GM18526 (cell line): ENCODE results near the gene DTX1.

Experiments
- POLR2A ChIP-seq: IDR thresholded peaks from 3 replicates; pipeline ENCODE4 v1.6.1; 2011; ENCODE audit not compliant: insufficient read length; ENCODE audit errors: extremely low read depth

The DTX1 gene

GRCh38 chr12:113048716-113049127 lies 7.8 kb upstream of the DTX1 start:
- no peak for TF ChIP-seq POLR2A

DNA sequence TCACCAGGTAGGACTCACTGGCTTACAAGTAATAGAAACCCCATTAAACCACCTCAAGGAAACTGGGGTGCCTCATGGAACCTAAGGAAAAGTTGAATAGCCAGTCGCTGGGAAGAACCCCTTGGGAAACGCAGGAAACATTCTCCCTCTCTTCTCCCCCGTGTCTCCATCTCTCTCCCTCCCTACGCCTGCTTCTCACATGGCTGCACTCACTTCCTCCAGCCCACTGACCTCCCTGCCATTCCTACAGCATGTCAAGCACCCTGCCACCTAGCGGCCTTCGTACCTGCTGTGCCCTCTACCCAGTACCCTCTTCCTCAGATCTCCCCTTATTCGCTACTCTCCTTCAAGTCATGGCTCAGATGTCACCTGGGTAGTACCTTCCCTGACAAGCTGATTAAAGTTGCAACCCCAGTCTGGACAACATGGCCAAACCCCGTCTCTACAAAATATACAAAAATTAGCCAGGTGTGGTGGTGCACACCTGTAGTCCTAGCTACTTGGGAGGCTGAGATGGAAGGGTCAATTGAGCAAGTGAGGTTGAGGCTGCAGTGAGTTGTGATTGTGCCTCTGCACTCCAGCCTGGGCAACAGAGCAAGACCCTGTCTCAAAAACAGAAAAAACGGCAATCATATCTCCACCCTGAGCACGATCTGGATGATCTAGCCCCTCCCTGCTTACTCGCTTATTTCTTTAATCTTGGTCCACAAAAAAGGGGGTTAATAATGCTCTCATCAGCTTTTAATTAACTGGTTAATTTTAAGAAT lies 6.4 kb upstream of the DTX1 start:
- TF ChIP-seq POLR2A: no peak

DNA sequence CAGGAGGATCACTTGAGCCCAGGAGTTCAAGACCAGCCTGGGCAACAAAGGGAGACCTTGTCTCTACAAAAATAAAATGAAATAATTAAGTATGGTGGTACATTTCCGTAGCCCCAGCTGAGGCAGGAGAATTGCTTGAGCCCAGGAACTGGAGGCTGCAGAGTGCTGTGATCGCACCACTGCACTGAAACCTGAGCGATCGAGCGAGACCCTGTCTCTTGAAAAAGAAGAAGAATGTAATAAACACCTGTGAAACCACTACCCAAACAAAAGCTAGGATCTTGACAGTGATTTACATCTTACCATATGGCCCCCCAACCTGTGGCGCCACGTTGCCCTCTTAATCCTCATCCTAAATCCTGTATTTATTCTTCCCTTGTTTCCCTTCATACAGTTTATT lies 5.7 kb upstream of the DTX1 start:
- no peak for TF ChIP-seq POLR2A

DNA sequence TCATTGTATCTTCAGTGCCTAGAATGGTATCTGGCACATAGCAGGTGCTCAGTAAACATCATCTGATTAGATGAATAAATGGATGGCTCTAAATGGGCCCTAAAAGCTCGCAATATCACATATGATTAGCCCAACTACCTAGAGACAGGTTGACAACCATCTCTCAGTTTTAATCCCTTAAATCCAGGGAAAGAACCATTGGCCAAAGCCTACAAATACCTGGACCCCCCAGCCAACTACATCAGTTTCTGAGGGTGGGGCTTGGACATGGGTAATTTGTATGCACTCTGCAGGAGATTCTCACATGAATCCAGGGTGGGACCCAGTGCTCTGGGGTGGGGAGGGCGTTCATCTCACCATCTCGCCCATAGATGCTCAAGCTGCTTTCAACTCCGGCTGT lies 4.8 kb upstream of the DTX1 start:
- TF ChIP-seq POLR2A: no peak

DNA sequence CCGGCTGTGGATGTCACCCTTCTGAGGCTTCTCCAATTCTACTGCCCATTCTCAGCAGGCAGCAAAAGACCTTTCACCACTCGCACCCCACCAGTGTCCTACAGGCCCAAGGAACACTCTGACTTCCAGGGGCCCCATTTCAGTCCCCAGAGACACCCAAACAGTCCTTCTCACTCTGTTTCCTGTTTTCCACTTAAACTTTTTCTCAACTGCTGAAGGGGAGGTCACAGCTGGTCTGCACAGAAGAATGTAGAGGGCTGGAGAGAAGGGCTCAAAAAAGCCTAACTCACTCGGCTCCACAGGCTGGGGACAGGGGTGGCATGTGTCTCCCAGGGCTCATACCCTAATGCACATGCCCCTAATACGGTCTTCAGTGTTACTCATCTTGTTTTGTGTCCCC lies 4.2 kb upstream of the DTX1 start:
- TF ChIP-seq POLR2A: no peak

DNA sequence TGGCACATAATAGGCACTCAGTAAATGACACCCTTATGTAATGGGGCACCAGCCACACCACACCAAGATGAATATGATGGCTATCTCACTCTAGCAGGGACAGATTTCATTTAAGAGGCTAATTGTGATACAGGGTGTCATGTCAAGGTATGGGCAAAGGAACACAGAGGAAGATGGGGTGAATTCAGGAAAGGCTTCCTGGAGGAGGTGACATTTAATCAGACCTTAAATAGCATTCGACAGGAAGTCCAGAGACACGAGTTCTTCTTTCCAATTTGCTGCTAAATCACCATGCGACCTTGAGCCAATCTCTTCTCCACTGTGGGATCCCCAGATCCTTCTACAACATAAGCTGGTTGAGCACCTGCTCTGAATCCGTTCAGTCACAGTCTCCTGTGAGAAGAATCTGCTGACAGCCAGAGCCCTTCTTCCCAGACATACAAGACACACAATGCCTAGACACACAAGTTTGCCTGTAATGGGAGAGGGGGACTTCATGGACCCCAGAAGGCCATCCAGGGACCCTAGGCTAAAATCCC lies 1.5 kb upstream of the DTX1 start:
- no peak for TF ChIP-seq POLR2A

DNA sequence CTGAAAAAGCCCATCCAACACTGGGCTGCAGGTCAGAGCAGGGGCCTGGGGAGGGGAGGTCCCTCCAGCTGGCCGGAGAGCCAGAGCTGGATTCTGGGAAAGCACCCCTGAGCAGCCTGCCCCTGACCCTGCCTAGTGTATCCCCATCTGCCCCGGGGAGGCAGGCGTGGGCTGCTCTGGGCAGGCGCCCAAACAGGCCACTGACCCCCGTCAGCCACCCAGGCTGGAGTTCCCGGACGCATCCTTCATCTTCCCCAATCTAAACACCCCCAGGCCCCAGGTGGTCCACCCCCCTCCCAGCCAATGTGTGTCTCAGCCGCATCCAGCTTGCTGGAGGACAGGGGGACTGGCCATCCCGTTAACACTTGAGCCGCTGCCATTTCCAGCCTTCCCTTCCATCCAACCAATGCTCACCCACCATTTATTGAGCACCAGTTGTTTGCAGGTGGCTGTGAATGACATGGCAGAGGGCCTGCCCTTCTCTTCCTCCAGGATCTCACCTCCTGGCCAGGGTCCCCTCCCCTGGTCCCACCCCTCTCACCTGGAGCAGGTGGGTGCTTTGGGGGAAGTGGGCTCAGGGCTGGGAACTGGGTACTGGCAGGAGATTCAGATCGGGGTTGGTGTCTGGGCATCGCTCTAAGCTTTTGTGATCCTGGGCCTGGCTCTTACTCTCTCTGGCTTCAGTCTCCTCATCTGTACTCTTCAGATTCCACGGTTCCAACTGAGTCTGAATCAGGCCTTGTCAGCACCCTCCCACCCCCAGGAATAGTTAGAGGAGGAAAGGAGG lies 743 bp upstream of the DTX1 start:
- no peak for TF ChIP-seq POLR2A

DNA sequence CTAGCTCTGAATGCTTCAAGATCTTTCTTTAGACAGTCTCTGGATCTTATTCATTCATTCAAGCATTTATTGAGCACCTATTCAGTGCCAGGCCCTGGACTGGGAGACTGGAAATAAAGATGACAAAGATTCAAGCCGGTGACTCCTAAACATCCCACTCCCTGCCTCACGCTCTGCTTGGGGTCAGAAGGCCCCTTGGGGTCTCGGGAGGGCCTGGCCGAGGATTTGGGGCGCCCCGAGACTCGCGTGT lies 224 bp upstream of the DTX1 start:
- TF ChIP-seq POLR2A: no peak

DNA sequence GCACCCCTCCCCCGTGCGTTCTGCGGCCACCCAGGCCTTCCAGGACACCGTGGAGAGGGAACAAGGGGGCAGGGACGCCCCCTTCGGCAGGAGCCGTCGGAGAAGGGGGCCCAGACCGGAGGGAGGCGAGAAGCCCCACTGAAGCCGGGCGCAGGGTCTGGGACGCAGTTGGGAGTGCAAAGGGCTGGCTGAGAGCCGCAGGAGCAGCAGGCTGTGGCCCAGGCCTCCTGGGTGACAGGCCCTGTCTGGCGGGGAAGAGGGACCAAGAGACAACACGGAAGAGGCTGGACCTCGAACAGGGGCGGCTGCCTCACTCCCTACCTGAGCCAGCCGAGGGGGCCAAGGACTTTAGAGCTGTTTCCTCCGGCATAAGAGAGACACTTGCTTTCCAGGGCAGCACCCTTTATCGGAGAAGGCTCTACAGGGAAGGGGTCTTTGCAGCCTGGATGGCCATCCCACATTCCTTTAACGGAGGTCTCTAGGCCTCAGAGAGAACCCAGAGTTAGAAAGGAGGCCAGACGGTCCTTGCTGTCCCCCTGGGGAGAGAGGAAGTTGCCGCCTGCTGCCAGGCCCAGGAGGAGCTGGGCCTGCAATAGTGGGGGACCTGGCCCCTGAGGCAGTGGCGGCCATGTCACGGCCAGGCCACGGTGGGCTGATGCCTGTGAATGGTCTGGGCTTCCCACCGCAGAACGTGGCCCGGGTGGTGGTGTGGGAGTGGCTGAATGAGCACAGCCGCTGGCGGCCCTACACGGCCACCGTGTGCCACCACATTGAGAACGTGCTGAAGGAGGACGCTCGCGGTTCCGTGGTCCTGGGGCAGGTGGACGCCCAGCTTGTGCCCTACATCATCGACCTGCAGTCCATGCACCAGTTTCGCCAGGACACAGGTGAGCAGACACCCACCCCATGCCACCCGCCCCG lies 1.3 kb downstream of the DTX1 start:
- TF ChIP-seq POLR2A: no peak

GRCh38 chr12:113058553-113058952 lies 2.0 kb downstream of the DTX1 start:
- no peak for TF ChIP-seq POLR2A

DNA sequence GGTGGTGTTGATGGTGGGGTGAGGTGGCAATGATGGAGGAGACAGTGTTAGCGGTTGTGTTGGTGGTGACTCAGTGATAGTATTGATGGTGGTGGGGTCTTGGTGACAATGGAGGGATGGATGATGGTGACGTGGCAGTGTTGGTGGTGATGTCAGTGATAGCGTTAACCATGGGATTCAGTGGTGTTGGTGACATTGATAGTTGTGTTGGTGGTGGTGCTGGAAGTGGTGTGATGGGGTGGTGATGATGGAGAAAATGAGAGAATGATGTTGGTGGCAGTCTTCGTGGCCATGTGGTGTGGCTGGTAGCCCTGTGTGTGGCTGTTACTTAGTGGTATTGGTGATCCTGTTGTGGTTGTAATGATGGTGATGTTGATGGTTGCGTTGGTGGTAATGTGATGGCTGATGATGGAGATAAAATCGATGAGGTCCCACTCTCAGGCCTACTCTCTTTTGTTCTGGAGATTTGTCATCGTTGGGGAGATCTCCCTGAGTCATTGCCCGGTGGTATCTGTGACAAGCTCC lies 2.6 kb downstream of the DTX1 start:
- TF ChIP-seq POLR2A: no peak

GRCh38 chr12:113060336-113060960 lies 3.9 kb downstream of the DTX1 start:
- TF ChIP-seq POLR2A: no peak

- no peak for TF ChIP-seq POLR2A
Observed at GRCh38 chr12:113061061-113061694, 4.6 kb downstream of the DTX1 start.
